ENCODE measurements around the gene QRFPR. TPM values are rescaled to one million over a fixed set of nuclear protein-coding genes. Genes with fewer than 3 reads are reported as not detected.
"Not testable (repeated sequence)": the region's sequence is repeated elsewhere in the genome, so short reads cannot be mapped to it uniquely, and the experiment has no call there.

QRFPR gene
- not detected in 2 replicates for total RNA-seq
- not detected for polyA plus RNA-seq (2012)

GRCh38 chr4:121380776-121381462 lies at the start of gene QRFPR:
Gene QRFPR, minus strand, starts transcription at chr4:121381018. Its CDS starts 371 bp downstream, at chr4:121380647.
- DNase-seq (ENCODE audit: low read depth) = no peak

DNA sequence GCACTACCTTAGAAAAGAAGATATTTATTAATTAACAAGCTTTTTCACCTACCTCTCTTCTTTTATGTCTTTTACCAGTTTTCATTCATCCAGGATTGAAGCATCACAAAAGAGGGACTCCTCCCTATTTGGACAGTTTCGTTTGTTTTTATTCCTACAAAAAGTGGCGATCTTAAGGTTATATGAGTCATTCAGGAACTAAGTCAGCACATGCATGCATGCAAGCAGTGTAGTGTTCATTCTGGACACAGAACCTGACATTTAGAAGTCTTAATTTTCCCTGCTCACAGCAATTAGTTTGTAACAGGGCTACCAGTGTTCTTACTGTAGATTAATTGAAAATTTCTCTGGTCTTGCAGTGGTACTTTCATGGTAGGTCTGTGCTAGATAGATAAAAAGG lies 47.9 kb upstream of the QRFPR start:
- no peak for DNase-seq (ENCODE audit: low read depth)

GRCh38 chr4:121421594-121421993 lies 40.8 kb upstream of the QRFPR start:
- no peak for DNase-seq (ENCODE audit: low read depth)

DNA sequence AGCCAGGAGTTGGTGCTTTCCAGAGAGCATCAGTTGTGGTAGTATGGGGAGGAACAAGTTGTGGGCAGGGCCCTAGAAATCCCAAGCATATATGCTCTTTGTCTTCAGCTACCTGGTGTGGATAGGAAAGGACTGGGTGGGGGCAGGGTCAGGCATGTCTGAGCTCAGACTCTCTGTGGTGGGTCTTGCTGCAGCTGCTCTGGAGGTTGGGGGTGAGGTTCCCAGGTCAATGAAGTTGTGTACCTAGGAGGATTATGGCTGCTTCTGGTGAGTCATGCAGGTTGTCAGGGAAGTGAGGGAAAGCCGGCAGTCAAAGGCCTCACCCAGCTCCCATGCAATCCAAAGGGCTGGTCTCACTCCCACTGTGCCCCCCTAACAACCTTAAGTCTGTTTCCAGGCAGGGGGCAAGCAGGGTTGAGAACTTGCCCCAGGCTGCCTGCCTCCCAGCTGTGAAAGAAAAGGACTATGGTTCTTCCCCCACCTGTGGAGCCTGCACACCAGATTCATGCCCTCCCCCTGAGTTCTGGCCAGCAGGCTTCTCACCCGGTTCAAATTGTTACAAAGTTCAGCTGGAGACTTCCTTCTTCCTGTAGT lies 30.4 kb upstream of the QRFPR start:
- DNase-seq (ENCODE audit: low read depth) = no peak

DNA sequence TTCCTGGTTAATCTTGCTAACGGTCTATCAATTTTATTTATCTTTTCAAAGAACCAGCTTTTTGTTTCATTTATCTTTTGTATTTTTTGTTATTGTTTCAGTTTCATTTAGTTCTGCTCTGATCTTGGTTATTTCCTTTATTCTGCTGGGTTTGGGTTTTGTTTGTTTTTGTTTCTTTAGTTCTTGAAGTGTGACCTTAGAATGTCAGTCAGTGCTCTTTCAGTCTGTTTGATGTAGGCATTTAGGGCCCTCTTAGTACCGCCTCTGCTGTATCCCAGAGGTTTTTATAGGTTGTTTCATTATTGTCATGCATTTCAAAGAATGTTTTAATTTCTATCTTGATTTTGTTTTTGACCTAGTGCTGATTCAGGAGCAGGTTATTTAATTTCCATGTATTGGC lies 27.7 kb upstream of the QRFPR start:
- not testable (repeated sequence) for DNase-seq (ENCODE audit: low read depth)

- no peak for DNase-seq (ENCODE audit: low read depth)
Observed at GRCh38 chr4:121400632-121401031, 19.8 kb upstream of the QRFPR start.

GRCh38 chr4:121397941-121398601 lies 17.3 kb upstream of the QRFPR start:
- no peak for DNase-seq (ENCODE audit: low read depth)

GRCh38 chr4:121397434-121397833 lies 16.6 kb upstream of the QRFPR start:
- no peak for DNase-seq (ENCODE audit: low read depth)

GRCh38 chr4:121392426-121393086 lies 11.7 kb upstream of the QRFPR start:
- DNase-seq (ENCODE audit: low read depth) = peak; percentile 12

GRCh38 chr4:121390335-121390734 lies 9.5 kb upstream of the QRFPR start:
- DNase-seq (ENCODE audit: low read depth) = no peak

GRCh38 chr4:121379276-121379675 lies 1.5 kb downstream of the QRFPR start:
- DNase-seq (ENCODE audit: low read depth) = no peak

GRCh38 chr4:121377076-121377475 lies 3.7 kb downstream of the QRFPR start:
- no peak for DNase-seq (ENCODE audit: low read depth)

DNA sequence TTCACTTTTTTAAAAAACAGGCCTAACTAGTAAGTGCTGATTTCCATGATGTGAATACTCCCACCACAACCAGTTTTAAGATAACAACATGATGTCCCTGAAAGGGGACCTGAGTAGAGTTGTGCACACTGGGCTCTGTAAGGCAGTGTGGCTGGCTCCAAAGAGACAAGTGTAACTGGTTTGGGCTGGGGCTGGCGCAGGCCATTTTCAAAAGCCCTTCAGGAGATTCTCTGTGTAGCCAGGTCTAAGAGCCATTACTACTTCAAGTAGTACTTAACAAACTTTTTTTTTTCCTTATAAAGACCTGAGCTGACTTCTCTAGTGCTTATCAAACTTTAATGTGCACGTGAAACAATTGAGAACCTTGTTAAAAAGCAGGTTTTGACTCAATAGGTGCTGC lies 4.3 kb downstream of the QRFPR start:
- no peak for DNase-seq (ENCODE audit: low read depth)

DNA sequence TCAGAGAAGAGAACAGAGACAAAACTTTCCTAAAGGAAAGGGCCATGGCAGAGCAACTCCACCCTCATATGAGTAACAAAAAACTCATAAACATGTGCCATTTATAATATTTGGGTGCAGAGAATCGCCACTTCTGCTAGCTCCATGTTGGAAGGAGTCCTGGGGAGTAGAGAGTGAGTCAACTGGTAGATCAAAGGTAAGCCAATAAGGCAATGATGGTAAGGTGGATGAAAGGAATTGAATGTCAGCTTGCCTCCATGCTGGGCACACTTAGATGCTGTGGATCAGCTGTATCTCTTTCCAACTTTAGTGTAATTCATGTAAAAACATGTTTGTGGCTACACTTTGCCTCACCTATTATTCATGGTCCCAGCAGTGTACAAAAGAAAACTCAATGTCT lies 4.7 kb downstream of the QRFPR start:
- no peak for DNase-seq (ENCODE audit: low read depth)

GRCh38 chr4:121375262-121375661 lies 5.6 kb downstream of the QRFPR start:
- no peak for DNase-seq (ENCODE audit: low read depth)

DNA sequence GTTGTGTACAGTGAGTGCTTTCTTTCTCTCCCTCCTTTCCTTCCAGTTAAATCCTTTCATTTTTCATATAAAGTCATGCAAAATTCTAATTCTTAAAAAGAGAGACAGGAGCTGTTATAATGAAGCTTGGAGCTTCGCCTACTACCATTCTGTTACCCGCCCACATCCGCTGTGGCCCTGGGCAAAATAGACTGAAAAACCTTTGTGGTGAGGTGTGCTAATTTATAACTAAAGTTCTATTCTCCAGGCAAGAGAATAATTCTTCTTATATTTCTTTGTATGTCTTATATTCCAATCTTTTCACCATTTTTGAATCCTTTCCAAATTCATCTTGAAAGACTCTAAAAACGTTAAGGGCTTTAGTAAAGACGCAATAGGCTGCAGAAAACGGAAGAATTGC lies 7.0 kb downstream of the QRFPR start:
- DNase-seq (ENCODE audit: low read depth) = no peak

GRCh38 chr4:121370729-121371325 lies 10.0 kb downstream of the QRFPR start:
- DNase-seq (ENCODE audit: low read depth) = peak; percentile 53

GRCh38 chr4:121360495-121360894 lies 20.3 kb downstream of the QRFPR start:
- no peak for DNase-seq (ENCODE audit: low read depth)

GRCh38 chr4:121358473-121358872 lies 22.3 kb downstream of the QRFPR start:
- DNase-seq (ENCODE audit: low read depth) = peak; percentile 19

DNA sequence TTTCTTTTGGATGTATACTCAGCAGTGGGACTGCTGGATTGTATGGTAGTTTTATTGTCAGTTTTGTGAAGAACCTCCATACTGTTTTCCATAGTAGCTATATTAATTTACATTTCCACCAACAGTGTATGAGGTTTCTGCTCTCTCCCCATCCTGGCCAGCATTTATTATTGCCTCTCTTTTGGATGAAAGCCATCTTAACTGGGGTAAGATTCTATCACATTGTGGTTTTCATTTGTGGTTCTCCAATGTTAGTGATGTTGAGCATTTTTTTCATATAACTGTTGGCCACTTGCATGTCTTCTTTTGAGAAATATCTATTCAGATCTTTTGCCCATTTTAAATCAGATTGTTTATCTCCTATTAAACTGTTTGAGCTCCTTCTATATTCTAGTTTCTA lies 27.6 kb downstream of the QRFPR start:
- no peak for DNase-seq (ENCODE audit: low read depth)

- DNase-seq (ENCODE audit: low read depth) = no peak
Observed at GRCh38 chr4:121344098-121344497, 36.7 kb downstream of the QRFPR start.

- DNase-seq (ENCODE audit: low read depth) = no peak
Observed at GRCh38 chr4:121340247-121340646, 40.6 kb downstream of the QRFPR start.

Measured in myocyte (in vitro differentiated cells).